Raji (cell line): ENCODE results near the gene NRBP1.

ENCODE experiments used
- POLR2A ChIP-seq: IDR thresholded peaks from 2 replicates; pipeline ENCODE4 v1.6.1; 2011; ENCODE audit warnings: low read depth, low read length, control low read depth; ENCODE audit not compliant: insufficient read depth

The NRBP1 gene

DNA sequence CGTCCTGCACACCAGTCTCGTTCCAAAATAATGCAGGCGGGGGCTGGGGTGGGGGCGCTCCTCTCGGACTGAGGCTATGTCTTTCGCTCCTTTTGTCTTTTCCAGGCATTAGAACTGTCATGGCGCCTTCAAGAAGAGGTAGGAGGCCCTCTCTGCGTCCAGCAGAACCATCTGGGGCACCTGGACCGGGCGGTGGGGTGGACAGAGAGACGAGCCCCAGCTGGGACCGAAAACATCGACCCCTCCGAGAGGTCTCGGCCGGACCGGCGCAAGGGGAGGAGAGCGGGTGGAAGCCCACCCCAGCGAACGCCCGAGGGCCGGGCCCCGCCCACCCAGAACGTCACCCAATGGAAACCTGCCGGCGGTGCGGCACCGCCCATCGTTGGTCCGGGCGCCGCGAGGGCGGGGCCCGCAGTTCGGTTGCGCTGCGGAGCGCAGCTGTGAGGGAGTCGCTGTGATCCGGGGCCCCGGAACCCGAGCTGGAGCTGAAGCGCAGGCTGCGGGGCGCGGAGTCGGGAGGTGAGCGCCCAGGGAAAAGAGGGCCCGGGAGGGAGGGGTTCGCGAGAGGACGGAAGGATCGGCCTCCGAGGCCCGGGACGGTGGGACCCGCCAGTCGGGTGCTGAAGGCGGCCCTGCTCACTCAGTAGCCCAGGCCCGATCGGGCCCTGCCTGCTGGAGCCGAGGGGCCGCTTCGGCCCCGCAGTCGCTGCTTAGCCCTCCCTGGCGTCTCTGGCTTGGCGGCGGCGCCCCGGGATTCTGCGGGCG is at the start of gene NRBP1:
Gene NRBP1, plus strand, starts transcription at position 419 of the 765 bp plus-strand sequence. CDS start 4,643 bp downstream, outside the sequence.
- peak; percentile 87 for TF ChIP-seq POLR2A

DNA sequence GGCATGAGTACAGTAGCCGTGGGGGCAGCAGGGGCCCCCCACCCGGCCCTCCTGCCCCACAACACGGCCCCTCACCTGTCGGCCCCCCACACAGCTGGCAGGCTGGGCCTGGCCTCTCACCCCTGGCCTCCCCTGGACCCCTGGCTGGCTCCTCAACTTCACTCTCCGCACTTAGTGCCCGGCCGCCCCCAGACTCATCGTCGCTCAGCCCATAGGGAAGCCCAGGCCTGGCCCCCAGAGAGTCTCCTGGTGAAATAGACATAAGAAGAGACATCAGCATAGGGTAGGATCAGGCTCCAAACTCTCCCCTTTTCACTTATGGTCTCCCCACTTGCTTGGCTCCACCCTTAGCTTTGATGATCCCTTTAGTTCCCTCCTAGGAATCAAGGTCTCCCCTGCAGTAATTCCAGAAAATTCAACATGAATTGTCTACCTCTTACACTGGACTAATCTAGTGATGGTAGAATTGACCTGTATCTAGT is 49.6 kb upstream of the NRBP1 start:
- TF ChIP-seq POLR2A: no peak

DNA sequence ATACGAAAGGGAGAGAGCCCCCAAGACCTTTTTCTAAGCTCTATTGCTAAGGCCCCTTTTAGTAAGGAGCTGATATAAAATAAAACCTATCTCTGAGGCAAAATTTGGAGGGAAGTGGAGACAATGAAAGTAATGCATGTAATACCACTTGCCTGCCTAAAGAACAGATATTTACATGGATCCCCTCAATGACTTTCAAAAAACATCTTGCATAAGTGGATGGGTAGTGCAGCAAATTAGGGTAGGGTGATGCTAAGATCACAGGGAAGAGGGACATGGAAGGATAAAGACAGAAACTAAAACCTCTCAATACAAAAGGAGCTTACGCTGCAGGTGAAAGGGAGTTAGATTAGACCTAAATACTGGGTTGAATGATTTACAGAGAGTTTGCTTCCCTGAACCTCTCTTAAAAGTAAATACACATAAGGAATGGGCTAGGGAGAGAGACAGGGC is 49.0 kb upstream of the NRBP1 start:
- TF ChIP-seq POLR2A: no peak

DNA sequence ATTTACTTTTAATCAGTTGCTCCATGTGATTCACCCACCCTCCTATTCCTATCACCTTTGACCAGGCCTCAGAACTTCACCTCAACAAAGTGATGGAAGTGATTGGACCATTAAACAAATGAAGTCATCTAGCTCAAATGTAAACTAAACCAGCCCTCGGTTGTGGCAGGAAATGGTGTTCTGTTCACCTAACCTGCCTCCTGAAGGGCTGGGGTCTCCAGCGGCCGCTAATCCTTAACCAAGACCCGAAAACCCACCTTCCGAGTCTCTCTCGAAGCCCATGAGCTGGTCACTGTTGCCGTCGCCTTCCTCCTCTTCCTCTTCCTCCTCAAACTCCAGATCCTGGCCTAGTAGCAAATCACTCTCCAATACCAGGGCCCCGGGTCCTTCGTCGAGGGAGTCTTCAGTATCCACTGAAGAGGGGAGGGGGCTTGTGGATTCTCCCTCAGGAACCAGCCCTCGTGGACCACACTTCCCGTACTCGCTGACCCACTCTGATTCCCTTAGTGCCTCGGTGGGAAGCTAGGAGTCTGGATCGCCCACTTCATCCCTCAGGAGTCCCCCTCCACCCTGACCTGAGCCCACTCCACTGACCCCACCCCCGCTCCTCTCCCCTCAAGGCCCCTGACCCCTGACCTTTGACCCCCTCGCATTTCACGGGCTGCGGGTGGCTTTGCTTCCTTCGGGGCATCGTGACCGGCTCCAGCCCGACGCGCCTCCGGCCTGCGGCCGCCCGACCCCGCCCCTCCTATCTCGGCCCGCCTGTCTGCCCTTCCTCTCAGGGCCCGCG is 48.4 kb upstream of the NRBP1 start:
- TF ChIP-seq POLR2A: no peak

DNA sequence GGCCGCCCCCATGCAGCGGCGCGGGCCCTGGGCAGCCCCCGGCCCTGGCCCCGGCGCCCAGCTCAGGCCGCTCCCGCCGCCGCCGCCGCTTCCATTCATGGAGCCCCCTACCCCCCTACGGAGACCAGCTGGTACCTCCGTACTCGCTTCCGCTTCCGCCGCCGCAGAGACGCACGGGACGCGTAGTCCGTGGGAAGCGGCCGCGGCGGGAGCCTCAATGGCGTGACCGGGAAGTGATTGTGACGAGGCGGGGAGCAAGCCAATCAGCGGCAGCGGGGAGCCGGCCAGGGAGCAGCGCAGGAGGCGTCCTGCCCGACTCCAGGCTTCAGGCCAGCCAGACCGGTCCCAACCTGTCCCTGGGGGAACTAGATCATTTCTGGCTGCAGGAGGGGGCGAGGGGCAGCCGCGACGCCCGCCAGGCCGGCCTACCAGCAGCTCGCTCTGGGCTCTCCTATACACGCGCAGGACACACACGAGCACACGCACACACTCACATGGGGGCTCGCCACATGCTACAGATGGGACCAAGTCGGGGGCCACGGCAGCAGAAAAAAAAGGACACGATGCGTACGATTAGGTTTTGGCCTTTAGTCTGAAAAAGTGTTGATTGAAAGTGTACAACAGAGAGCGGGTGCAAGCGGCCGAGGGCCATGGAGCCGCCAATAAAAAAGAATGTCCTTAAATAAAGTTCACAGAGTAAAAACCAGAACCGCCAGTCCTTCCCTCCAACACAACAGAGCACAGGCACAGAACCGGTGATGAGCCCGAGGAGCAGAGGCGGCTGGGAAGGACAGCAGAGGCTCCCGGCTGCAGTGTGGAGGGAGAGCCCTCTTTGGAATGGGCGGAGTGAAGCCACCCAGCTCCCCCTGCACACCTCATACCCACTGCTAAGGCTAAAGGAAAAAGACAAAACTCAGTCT is 47.5 kb upstream of the NRBP1 start, which contains the start of gene ZNF513:
Gene ZNF513, minus strand, starts transcription at position 109 of the 920 bp plus-strand sequence. CDS start 208 bp downstream, outside the sequence.
- TF ChIP-seq POLR2A: no peak

DNA sequence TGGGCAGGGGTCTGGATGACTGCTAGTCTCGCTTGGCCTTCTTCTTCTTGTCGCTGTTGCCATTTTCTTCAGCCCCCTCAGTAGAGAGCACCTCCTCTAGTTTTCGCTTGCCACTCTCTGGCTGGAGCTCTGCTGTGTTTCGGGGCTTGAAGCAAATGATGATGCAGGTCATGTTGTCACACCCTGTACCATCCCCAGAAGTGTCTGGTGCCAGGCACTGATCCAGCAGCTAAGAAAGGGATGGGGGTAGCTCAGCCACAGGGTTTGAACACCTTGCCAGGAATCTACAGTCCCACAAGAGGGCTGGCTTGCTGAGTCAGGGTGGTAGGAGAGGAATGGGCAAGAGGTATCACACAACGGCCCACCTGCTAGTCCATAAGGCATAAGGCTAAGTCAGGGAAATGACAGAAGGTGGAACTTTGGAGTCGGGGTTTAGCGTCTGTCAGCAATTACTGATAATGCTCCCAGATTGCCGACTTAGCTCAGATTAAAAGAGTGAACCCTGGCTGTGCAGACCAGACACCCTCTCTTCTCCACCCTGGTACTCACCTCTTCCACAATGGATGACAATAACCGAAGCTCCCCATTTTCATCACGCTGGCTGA is 46.8 kb upstream of the NRBP1 start:
- no peak for TF ChIP-seq POLR2A

DNA sequence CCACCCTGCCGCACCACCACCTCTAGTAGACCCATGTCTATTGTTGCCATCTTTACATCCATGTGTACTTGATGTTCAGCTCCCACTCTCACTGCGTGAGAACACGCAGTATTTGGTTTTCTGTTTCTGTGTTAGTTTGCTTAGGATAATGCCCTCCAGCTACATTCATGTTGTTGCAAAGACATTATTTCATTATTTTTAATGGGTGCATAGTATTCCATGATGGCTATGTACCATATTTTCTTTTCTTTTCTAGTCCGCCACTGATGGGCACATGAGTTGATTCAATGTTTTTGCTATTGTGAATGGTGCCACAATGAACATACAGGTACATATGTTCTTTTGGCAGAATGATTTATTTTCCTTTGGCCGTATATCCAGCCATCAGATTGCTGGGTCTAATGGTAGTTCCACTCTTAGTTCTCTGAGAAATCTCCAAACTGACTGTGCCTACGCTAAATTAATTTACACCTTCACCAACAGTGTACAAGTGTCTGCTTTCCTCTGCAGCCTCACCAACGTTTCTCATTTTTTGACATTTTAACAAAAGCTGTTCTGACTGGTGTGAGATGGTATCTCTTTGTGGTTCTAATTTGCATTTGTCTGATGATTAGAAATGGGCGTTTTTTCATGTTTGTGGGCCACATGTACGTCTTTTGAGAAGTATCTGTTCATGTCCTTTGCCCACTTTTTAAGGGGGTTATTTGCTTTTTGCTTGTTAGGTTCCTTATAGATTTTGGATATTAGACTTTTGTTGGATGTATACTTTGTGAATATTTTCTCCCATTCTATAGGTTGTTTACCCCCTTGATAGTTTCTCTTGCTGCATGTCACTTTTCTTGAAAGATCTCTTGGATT is 37.4 kb upstream of the NRBP1 start:
- no peak for TF ChIP-seq POLR2A

DNA sequence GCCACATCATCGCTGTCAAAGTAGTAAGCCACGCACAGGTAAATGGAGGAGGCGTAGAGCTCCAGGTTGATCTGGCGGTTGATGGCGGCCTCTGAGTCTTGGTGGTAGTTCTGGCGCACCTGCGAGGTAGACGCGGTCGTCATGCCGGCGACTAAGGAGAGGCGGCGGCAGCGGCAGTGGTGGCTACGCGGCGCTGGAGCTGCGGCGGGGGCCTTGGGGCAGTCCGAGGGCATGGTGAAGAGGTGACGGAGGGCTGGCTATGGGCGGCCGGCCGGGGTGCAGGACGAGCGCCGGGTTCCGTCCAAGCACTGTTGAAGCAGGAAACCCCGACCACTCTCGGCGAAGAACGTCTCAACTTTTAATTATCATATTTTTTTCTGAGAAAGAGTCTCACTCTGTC is 35.2 kb upstream of the NRBP1 start:
- no peak for TF ChIP-seq POLR2A

DNA sequence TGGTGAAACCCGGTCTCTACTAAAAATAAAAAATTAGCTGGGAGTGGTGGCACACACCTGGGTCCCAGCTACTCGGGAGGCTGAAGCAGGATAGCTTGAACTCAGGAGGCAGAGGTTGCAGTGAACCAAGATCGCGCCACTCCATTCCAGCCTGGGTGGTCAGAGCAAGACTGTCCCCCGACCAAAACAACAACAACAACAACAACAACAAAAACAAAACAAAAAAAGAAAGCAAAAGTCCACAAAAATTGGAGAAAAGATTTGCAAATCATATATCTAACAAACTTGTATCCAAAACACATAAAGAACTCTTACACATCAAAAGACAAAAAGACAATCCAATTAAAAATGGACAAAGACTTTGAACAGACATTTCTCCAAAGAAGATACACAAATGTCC is 29.5 kb upstream of the NRBP1 start:
- TF ChIP-seq POLR2A: no peak

GRCh38 chr2:27400348-27401135 is 27.9 kb upstream of the NRBP1 start:
- TF ChIP-seq POLR2A: no peak

DNA sequence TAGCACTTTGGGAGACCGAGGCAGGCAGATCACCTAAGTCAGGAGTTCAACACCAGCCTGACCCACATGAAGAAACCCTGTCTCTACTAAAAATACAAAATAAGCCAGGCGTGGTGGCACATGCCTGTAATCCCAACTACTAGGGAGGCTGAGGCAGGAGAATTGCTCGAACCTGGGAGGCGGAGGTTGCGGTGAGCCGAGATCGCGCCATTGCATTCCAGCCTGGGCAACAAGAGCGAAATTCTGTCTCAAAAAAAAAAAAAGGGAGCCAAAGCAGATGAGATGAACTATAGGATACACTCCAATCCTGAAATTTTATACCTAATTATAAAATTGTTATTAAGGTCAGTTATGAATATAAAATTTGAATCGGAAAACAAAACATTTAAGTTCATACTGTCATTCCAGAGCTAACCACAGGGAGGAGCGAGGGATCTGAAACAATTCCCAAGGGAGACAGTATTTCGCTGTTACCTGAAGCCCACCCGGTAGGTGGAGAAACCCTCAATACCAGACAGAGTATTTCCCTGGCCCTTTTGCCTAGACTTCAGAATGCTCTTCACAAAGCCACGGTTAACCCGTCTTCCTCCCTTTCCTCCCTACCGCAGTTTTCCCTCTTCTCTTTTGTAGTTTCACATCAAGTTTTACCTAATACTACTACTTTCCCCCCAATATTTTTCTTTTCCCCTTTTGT is 20.5 kb upstream of the NRBP1 start:
- TF ChIP-seq POLR2A: no peak
